HG02870 (cell line): ENCODE results near the gene FBXO42.
A peak's percentile ranks its signal among the peaks of the same experiment; 100 is the strongest.
"Not testable (repeated sequence)": the region's sequence is repeated elsewhere in the genome, so short reads cannot be mapped to it uniquely, and the experiment has no call there.

Source experiments
- ATAC-seq: cut with Tn5 transposase; IDR thresholded peaks from one replicate; pipeline ENCODE4 v1.9.1; 2021; ENCODE audit warnings: mild to moderate bottlenecking, moderate library complexity; ENCODE audit not compliant: unreplicated experiment

FBXO42 gene

DNA sequence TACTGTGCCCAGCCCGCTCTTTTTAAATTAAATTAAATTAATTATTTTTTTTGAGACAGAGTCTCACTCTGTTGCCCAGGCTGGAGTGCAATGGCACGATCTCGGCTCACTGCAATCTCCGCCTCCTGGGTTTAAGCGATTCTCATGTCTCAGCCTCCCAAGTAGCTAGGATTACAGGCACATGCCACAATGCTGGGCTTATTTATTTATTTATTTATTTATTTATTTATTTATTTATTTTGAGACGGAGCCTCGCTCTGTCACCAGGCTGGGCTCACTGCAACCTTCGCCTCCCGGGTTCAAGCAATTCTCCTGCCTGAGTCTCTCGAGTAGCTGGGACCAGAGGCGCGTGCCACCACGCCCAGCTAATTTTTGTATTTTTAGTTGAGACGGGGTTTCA, 129.6 kb downstream of the FBXO42 start:
- not testable (repeated sequence) for ATAC-seq

DNA sequence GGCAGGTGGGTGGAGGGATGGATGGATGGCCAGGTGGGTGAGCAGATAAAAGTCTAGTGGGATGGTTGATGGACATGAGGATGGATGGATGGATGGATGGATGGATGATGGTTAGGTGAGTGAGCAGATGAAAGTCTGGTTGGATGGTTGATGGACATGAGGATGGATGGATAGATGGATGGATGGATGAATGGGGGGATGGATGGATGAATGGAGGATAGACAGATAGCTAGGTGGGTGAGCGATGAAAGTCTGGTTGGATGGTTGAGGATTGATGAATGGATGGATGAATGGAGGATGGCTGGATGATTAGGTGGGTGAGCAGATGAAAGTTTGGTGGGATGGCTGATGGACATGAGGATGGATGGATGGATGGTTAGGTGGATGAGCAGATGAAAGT, 130.8 kb downstream of the FBXO42 start:
- ATAC-seq: no peak

DNA sequence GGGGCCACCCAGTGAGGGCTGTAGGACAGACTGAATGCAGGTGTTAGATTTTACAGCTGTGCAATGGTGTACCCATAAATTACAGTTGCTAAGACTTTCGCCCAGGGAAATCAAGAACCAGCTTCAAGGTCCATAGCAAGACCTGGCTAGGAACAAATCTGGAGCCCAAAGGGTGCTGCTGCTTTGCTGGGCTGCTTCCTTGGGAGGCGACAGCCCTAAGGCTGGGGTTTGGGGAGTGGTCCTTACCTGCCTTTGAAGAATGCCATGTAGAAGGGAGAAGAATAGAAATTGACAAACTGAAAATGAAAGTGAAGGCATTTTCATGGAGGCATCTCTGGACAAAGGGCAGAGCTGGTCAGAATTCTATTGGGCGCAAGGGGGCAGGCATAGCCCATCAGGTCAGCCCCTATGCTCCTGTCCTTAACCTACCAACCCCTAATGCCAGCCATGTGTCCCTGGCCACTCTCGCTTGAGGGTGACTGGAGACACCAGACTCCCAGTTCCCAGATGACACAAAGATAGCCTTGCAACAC, 132.2 kb downstream of the FBXO42 start:
- no peak for ATAC-seq

DNA sequence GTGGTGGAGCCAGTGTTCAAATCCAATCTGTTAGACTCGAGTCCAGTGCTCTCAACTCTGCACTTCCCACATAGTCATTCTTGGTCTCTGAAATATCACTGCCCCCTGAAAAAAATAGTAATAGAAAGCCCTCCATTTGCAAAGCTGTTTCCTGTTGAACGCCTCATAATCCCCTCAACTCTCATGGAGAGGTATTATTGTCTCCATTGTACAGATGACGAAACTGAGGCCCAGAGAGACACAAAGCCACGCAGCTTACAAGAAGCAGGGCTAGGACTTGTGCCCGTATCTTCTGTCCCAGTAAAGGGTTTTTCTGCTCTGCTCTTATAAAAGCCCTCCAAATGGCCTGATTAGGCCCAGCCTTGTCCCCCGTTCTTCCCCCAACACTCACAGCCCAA, 133.6 kb downstream of the FBXO42 start:
- no peak for ATAC-seq

DNA sequence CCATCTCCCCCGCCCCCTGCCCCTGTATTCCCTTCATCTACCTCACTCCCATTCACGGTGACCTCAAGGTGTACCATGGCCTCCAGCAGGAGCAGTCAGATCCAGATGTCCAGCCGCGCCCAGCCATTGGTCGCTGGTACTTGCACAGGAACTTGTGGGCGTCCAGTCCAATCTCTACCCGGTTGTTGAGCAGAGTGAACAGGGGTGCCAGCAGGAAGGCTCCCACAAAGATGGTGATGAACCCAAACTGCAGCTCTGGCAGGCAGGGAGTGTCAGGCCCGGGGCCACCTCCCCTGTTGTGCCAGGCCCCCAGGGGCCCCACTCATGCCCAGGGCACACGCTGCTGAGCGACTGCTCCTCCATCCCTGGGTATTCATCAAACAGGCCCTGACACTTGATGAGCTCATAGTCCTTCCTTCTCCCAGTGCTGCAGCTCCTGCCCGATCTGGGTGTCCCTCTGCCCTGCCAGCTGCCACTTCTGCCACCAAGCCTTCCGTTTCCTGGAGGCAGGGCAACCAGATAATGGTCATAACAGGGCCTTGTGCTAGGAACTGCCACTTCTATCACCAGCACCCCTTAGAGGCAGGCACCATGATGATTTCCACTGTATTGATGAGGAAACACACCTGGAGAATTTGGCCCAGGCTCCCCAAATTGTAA, 134.1 kb downstream of the FBXO42 start:
- no peak for ATAC-seq

DNA sequence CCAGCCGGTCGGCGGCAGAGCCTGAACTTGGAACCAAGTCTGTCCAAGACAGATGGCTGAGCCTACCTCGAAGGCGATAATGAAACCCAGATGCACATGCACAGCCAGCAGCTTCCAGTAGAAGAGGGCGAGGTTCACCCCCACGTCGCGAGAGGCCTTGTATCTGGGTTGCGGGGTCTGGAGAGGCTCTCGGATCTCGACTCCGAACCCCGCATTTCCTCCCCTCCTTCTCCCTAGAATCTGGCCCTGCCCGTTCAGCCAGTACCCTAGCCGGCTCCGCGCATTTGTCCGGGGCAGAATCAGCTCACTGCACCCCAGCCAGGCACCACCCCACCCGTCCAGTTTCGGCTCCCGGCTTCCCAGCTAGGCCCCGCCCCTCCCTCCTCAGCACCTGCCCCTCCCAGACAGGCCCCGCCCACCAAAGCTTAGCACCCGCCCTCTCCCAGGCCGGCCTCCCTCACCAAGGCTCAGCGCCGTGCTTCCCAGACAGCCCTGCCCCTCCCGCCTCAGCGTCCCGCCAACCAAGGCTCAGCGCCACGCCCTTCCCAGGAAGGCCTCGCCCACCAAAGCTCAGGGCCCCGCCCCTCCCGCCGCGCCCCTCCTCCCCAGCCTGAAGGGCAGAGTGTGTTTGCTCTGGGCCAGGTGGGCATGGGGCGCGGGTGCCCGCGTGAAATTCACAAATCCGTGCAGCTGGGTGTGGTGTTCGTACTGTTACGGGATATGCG, 135.1 kb downstream of the FBXO42 start:
- ATAC-seq: peak; percentile 88

DNA sequence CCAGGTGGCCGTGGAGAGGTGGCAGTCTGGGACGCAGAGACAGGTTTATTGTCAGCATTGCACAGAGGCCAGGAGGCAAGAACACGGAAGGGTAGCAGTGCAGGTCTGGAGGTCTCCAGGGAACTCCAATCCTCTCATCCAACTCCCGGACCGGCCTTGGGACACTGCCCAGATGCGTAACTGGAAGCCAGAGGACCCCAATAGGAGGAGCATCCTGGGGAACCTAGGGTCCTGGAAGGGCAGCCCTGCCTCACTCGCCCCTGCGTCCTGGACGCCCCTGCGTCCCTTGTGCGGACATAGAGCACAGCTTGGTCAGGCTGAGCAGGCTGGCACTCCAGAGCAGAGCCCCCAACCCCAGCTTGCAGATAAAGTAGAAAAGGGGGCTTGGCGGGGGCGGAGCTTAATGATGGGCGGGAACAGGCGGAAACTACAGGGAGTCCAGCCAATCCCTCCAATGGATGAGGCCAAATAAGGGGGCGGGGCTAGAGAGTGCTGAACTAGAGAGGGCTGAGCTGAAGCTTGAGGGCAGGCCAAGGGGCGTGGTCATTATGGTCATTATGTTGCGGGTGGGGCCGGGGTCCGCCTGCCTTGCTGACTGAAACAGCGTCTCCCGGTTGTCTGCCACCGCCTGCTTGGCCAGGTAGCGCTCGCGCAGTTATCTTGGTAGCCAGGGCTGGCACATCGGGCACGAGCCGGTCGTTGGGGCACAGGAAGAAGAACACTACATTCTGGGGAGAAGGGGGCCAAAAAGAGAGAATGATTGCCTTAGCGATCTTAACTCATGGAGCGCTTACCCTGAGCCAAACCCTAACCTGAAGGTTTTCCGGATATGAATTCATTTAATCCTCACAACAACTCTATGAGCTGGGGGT, 136.2 kb downstream of the FBXO42 start:
- no peak for ATAC-seq

DNA sequence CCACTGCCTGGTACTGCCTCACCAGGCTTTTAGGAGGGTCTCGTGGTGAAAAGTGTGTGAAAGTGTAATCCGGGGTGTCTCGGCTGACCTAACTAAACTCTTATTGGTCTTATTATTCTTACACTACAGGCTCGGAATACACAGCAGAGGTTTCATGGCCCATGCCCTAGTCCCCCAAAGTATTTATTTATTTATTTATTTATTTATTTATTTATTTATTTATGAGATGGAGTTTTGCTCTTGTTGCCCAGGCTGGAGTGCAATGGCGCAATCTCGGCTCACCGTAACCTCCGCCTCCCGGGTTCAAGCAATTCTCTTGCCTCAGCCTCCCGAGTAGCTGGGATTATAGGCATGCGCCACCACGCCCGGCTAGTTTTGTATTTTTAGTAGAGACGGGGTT, 137.0 kb downstream of the FBXO42 start:
- ATAC-seq: not testable (repeated sequence)

DNA sequence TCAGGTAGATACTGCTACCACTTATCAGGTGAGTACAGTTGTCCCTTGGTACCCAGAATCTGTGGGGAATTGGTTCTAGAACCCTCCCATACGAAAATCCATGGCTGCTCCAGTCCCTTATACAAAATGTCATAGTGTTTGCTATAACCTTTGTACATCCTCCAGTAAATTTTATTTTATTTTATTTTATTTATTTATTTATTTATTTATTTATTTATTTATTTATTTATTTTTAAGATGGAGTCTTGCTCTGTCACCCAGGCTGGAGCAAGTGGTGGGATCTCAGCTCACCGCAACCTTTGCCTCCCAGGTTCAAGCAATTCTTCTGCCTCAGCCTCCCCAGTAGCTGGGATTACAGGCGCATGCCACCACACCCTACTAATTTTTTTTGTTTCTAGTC, 138.7 kb downstream of the FBXO42 start:
- not testable (repeated sequence) for ATAC-seq

DNA sequence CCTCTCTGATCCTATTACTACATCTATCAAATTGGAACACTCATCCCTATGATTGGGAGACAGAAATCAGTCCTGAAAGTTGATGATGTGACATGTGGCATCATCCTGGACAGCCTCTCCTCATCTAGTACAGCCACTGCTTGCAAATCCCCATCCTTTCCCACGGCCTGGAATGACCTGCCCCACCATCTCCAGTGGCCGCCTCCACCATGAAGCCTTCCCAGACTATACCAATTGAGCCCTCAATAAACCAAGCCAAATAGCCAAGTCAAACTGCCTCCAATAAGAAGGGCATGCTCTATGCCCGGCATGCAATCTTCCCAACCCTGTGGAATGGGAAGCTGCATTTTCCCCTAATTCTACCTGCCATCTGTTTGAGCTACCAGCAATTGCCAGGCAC, 139.3 kb downstream of the FBXO42 start:
- no peak for ATAC-seq

DNA sequence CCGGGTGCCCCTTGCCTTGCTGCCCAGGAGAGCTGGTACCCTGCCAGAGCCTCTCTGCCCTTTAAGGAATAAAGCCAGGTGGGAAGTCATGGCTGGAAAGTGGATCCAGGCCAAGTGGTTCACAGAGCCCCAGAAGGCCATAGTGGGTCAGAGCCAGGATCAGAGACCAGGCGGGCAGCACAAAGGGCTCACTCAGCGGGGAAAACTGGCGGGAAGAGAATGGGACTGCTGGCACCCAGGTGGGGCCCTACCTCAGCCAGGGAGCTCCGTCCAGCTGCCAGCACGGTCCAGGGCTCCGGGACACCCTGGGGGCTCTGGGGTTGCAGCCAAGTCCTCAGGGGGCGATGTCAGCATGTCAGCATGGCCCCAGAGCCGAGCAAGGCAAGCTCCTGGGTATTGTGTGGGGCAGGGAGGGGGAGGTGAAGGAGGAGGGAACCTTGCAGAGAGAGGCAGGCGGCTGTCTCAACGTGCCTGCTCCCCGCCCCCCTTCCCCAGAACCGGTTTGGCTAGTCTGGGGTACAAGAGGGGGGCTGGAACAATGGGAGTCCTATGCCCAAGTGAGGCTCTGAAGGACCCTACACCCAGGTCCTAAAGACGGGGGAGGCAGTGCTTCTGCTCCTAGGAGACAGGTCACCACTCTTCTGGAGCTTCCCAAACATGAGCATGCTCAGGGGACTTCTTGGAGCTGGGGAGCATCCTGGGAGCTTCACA, 139.9 kb downstream of the FBXO42 start, which contains the start of gene ARHGEF19:
Gene ARHGEF19, minus strand, starts transcription at position 402 of the 711 bp plus-strand sequence. CDS start 3,598 bp downstream, outside the sequence.
- no peak for ATAC-seq

DNA sequence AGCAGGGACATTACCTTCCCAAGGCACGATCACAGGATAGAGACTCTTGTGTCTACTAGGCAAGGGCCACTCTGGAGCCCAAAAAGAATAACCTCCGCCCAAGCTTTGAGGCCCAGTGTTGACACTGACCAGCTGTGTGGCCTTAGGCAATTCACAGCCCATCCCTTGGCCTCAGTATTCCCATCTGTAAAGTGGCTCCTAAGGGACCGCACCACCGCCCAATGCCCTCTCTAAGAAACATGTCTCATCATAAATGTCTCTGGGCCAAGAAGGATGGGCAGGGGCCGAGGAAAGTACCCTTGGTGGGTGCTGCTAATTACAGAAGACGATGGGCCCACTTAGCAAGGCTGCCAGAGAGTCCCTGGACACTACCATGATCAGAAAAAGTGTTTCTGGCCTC, 140.5 kb downstream of the FBXO42 start:
- ATAC-seq: no peak

DNA sequence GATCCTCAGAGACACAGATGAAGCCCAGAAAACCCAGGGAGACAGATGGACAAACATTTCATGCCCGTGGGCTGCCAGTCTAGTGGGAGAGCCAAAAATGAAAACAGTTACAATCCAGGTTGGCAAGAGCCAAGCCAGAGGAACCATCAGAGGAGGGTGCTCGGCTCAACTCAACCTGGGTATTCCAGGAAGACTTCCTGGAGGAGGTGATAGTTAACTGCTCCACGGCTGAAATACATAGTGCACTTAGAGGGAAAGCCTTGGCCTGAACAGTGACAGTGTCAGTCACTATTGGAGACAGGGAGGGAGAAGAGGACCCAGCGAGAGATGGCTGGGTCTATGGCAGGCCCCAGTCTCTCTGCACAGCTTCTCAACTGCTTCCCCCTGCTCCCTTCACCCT, 141.7 kb downstream of the FBXO42 start:
- ATAC-seq: no peak

DNA sequence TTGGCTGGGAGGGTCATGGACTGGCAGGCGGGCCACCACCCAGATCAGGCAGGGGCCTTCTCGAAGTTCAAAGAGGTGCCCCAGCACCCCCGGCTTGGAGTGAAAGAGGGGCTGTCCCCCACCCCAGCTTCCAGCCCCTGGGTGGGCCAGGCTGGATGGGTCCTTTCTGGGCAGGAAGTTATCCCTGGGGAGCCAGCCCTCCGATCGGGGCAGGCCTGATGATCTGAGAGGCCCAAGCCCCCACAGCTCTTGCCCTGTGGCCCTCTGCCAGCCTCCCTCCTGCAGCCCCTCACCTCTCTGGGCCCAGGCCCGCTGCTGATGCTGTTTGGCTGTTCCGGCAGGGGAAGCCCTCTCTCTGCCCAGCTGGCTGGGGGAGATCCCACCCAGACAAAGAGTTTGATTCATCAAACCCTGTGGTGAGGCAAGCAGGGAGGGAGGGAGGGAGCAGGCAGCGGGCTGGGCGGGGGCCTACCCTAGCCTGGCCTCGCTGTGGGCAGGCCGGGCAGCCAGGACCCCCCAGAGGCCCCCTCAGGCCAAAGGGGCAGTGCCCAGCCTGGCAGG, 142.4 kb downstream of the FBXO42 start:
- no peak for ATAC-seq

DNA sequence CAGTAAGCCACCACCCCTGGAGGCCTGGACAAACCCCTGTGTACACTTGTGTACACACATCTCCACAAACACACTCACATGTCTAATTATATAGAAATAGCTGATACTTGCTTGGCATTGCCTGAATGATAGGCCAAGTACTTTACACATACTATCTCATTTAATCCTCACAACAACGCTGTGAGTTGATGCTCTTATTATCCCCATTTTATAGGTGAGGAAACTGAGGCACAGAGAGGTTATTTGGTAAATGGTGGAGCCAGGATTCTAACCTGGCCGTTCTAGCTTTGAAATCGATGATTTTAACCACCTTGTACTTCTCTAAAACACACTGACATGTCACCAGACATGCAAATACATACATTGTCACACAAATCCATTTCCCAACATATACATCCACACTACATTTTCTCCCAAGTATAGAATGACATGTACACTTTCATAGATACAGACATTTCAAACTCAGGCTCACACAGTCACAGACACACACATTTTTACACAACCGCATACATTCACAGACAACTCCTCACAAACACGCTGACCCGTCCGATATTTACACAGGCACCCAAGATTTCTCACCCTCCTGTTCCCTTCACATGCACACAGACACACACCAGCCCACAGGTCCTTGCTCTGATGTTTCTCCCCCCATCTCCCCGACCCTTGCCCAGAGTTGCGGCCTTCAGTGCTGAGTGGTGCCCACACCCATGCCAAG, 143.0 kb downstream of the FBXO42 start:
- no peak for ATAC-seq

DNA sequence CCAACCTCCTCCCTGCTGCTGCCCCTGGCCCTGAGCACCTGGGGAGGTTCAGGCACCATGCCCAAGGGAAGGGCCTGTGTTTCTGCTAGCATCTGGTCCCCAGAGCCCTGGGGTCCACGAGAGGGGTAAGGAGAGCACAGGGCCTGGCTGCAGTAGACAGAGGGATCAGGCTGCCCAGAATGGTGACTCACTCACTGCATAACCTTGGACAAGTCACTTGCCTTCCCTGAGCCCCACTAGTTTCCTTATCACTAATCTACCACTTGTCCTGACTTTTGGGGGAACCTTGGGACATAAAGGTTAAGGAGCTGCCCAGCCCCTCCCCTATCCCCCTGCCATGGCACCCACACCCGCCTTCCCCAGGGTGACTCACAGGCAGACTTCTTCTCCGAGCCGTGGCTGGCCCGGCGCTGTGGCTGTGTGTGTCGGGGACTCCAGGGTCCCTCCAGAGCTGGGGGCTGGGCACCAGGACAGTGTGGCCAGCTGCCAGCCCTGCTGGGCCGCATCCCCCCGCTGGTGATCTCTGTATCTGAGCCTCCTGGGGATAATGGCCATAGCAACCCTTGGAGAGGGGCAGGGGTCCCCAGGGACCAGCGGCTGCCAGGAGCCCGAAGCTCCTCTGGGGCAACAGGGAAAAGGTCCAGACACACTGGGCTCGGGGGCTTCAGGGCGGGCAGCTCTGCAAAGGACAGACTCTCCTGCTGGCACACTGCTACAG, 143.9 kb downstream of the FBXO42 start:
- ATAC-seq: no peak

DNA sequence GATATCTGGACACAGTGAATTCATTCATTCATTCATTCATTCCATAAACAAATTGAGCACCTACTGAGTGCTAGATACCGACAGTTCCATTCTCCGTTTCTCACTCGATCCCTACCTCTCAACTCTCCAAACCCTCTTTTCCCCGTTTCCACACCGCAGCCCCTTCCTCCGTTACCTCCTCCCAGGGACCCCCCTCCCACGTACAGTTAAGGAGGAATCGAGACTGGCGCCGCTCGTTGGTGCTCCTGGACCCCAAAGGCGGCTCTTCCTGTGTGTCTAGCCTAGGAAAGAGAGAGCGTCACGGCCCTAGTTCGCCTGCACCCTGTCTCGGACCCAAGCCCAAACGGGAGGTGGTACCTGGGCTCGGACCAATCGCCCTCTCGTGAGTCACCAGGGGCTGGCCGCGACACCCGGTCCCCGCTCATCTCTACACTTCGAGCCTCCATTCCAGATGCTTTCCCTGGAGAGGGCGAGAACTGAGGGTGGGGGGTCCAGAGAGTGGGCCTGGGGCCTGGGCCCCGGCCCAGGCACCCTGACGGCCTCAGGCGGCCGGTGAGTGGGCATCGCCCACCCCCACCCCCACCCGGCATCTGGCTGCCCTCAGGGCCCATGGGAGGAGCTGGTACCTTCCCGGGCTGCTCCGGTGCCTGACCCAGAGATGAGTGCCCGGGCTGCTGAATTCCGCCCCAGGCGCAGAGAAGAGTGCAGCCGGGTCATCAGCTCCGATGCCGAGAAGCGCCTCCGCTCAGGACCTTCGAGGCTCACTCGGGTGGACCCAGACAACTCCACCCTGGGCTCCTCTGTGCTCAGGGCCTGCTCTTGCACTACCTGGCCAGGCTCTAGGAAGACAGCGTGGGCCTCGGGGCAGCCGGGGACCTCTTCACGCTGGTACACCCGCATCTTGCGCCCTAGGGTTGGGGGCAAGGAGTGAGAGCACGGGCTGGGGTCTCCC, 144.7 kb downstream of the FBXO42 start:
- ATAC-seq: no peak
